CD4-positive, alpha-beta T cell treated with Interleukin-17A for 1 hour (primary cell): ENCODE data around the gene UPK1A.
A peak's percentile ranks its signal among the peaks of the same experiment; 100 is the strongest.

Experiments
- DNase-seq: peaks from one replicate; pipeline ENCODE4 v3.0.0-alpha.2; 2020

The UPK1A gene

GRCh38 chr19:35693835-35694599 lies 27.7 kb downstream of the UPK1A start:
- peak; percentile 94 for DNase-seq

- DNase-seq = no peak
These were observed 29.6 kb downstream of the UPK1A start for GRCh38 chr19:35695895-35696422.

GRCh38 chr19:35696835-35697234 lies 30.5 kb downstream of the UPK1A start:
- DNase-seq = no peak

GRCh38 chr19:35702223-35703012 lies 36.1 kb downstream of the UPK1A start:
- DNase-seq = peak; percentile 97

- no peak for DNase-seq
These were observed 37.0 kb downstream of the UPK1A start for GRCh38 chr19:35703343-35703742.

- DNase-seq = no peak
These were observed 37.9 kb downstream of the UPK1A start, which contains the start of gene ZBTB32 for GRCh38 chr19:35704218-35704617. TSS of gene ZBTB32 (plus strand) at chr19:35704558. CDS start at chr19:35714627, 10,069 bp downstream.

- DNase-seq = no peak
These were observed 42.1 kb downstream of the UPK1A start for GRCh38 chr19:35708391-35708790.

GRCh38 chr19:35710784-35711723 lies 44.7 kb downstream of the UPK1A start:
- DNase-seq = peak; percentile 39

GRCh38 chr19:35712567-35713505 lies 46.5 kb downstream of the UPK1A start:
- peak; percentile 58 for DNase-seq

- DNase-seq = no peak
These were observed 47.2 kb downstream of the UPK1A start for GRCh38 chr19:35713506-35713850.

- no peak for DNase-seq
These were observed 47.7 kb downstream of the UPK1A start for GRCh38 chr19:35713904-35714495.

GRCh38 chr19:35714601-35715354 lies 48.5 kb downstream of the UPK1A start:
- no peak for DNase-seq

- no peak for DNase-seq
These were observed 49.1 kb downstream of the UPK1A start for GRCh38 chr19:35715355-35715809.

GRCh38 chr19:35715981-35716800 lies 49.9 kb downstream of the UPK1A start:
- peak; percentile 19 for DNase-seq

GRCh38 chr19:35716801-35717664 lies 50.7 kb downstream of the UPK1A start:
- DNase-seq = peak; percentile 98

GRCh38 chr19:35717665-35718344 lies 51.5 kb downstream of the UPK1A start, which contains the start of gene KMT2B:
TSS of gene KMT2B (plus strand) at chr19:35718003. CDS start at chr19:35718019, 16 bp downstream.
- no peak for DNase-seq

GRCh38 chr19:35718345-35719041 lies 52.2 kb downstream of the UPK1A start:
- peak; percentile 40 for DNase-seq
